Peyer's patch (tissue), 4 donors: ENCODE data around the gene FARSB.

ENCODE experiments used
- CTCF ChIP-seq, 6 experiments: fragments of 450-650 bp in 4 of 6; fragments of 200-600 bp in 2 of 6; sonication (generic) in 1 of 6; IDR thresholded peaks; one replicate each; pipeline ENCODE4 v1.5.1; 2017 to 2019; ENCODE audit warnings: antibody characterized with exemption in 6 of 6, mild to moderate bottlenecking in 3 of 6, moderate library complexity in 1 of 6
- POLR2A ChIP-seq, 2 donors: fragments of 450-650 bp; IDR thresholded peaks; one replicate each; pipeline ENCODE4 v1.5.1; 2017; ENCODE audit warnings: antibody characterized with exemption in 2 of 2, mild to moderate bottlenecking in 2 of 2, moderate library complexity in 2 of 2

- TF ChIP-seq CTCF (IDR thresholded peaks at IDR 0.05) (no peak), POLR2A (IDR thresholded peaks at IDR 0.05) (no peak)
These were observed 894 bp upstream of the FARSB start for GRCh38 chr2:222656526-222657446.
